ENCODE measurements around the gene KCTD16.

The KCTD16 gene

GRCh38 chr5:144418719-144419118 lies 248.0 kb downstream of the KCTD16 start:
- DNase-seq, result no peak

- no peak for DNase-seq
These were observed 250.7 kb downstream of the KCTD16 start for GRCh38 chr5:144421411-144421810.

DNA sequence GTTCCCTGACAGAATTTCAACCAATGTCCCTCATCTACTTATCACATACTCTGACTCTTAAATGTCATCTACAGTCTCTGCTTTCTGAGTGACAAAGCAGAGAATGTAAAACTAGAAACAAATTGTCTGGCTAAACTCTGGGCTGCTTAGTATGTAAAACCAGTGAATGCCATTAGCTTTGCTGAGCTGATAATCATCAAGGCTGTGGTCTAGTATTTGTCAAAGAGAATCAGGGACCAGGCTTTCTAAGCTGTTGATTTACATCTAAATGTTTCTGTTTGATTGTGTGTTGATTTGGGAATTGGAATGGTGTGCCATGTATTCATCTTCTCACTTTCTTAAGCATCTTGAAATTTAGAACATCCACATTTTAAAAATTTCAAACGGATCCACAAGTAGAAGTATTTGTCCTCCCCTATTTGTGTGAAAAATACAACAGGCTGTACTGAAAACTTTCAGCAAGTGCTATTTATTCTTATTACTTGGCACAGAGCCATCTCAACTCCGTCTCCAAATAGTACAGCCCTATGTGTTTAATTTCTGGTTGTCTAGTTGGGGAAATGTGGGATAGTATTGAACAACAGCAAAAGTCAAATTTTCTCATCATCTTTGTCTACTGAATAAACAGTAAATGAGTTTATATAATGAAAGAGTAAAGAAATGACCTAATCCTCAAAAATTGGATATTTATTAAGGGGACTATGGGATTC lies 251.5 kb downstream of the KCTD16 start:
- no peak for DNase-seq

DNA sequence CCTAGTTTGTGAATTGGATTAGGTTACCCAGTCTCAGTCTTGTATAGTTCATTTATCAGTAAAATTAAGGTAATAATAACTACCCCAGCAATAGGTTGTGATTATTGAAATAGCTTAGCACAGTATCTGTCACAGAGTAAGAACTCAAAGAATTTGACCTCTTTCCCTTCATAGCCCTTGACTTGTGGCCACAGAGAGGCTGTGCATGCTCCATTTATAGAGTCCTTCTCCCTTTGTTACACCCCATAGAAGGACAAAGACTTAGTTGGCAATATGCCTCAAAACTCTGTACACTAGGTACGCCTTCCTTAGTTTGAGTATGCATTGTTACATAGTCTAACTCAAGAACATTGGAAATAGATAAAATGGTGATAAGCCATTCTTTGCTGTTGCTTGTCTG lies 257.2 kb downstream of the KCTD16 start:
- DNase-seq, result no peak

- DNase-seq, result no peak
These were observed 257.7 kb downstream of the KCTD16 start for GRCh38 chr5:144428326-144428725.

DNA sequence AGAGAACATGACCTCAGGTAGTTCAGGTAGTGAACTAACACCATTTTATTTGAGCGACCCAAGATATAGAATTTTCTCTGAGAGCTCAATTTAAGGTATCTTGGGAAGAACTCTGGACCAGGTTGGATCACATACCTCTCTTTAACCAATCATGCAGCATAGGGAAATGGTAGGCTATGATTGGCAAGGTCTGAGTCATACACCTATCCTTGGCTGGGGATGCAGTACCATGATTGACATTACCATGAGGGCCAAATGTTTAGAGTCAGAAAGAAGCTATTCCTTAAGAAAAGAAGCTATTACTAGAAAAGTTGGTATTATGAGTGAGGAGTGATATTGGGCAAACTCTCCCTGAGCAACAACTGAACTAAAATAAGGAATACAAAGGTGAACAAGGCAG lies 258.7 kb downstream of the KCTD16 start:
- DNase-seq, result no peak

GRCh38 chr5:144429905-144430304 lies 259.2 kb downstream of the KCTD16 start:
- DNase-seq, result no peak

GRCh38 chr5:144433140-144433822 lies 262.6 kb downstream of the KCTD16 start:
- no peak for DNase-seq

- no peak for DNase-seq
These were observed 263.2 kb downstream of the KCTD16 start for GRCh38 chr5:144433893-144434292.

- no peak for DNase-seq
These were observed 265.3 kb downstream of the KCTD16 start for GRCh38 chr5:144436007-144436406.

GRCh38 chr5:144438237-144438636 lies 267.6 kb downstream of the KCTD16 start:
- no peak for DNase-seq

GRCh38 chr5:144448457-144448856 lies 277.8 kb downstream of the KCTD16 start:
- DNase-seq, result no peak

- DNase-seq, result no peak
These were observed 280.7 kb downstream of the KCTD16 start for GRCh38 chr5:144451187-144451973.

GRCh38 chr5:144453753-144454152 lies 283.1 kb downstream of the KCTD16 start:
- DNase-seq, result no peak

DNA sequence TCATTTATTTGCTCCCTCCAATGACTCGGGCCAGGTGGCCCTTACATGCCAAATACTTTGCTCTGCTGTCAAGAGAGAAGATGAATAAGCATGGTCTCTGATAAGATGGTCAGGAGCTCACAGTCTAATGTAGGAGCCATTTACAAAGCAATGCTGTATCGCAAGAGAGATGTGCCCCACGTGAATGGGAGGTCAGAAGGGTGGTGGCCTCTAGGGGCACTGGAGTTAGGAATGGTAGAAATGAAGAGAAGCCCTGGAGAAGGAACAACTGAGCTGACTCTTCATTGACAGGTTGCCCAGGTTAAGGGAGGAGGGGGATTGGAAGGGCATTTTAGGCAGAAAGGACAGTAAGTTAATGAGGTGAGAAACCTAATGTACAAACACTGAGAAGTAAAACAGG lies 286.5 kb downstream of the KCTD16 start:
- no peak for DNase-seq

GRCh38 chr5:144458216-144458615 lies 287.5 kb downstream of the KCTD16 start:
- no peak for DNase-seq

- DNase-seq, result no peak
These were observed 289.9 kb downstream of the KCTD16 start for GRCh38 chr5:144460600-144460999.

DNA sequence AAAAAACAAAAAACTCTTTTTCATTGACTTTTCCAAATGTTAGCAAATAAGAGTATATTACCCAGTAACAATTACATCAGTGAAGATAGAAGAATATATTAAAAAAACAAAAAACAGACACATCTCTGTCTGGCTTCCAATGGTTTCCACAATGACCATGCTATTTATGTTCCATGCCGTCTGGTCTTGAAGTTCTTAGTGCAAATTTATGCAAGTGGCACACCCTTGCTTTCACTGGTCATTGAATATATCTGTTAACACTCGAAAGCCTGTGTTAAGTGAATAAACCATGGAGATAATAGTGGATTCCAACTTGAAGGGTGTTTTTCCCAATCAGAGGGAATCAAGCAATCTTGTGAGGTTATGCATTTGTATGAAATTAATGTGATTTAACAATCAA lies 291.9 kb downstream of the KCTD16 start:
- DNase-seq, result no peak

DNA sequence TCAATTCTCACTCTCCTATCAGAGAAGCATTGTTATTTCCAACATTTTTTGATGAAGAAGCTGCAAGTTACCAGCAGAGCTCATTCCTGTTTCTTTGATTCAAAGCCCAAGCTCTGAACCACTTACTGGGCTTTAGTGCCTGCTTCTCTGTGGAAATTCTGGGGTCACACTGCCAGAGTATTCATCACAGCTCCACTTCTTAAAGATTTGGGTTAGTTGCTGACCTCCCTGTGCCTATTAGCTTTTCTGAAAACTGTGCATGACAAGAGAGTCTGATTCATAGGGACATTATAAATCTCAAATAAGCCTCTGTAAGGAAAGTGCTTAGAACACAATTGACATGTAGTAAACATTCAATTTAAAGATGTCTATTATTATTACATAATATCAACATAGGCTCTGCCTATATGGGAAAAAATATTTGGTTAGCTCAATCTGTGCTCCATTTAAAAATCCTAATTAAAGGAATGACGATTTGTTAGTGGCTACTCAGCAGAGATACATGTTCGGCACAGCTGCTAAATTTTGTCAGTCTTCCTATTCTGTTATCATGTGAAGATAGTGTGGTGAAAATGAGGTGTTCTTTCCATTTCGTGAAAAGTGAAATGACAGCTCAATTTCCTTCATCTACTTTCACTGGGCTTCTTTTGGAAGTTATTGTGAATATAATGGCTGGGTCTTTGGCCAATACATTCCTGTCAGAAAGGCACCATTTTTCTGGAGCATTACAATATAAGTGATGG lies 293.0 kb downstream of the KCTD16 start:
- no peak for DNase-seq

- no peak for DNase-seq
These were observed 293.6 kb downstream of the KCTD16 start for GRCh38 chr5:144464306-144464705.

DNA sequence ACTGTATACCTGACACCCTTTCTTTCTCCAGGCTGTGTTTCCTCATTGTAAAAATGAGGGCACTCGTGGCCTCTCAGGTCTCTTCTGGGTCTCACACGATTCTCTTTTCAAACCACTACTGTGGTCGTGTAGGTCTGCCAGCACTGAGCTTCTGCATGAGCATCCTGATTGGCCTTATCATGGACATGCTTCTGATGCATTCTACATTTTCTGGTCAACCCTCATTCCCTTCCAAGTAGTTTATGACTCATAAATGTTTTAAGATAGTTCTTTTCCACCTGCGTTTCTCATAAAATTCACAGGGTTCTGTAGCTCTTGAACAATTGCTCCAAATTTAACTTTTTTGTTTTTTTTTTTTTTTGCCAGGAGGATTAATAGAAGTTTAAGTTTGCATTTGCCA lies 294.8 kb downstream of the KCTD16 start:
- DNase-seq, result no peak

DNA sequence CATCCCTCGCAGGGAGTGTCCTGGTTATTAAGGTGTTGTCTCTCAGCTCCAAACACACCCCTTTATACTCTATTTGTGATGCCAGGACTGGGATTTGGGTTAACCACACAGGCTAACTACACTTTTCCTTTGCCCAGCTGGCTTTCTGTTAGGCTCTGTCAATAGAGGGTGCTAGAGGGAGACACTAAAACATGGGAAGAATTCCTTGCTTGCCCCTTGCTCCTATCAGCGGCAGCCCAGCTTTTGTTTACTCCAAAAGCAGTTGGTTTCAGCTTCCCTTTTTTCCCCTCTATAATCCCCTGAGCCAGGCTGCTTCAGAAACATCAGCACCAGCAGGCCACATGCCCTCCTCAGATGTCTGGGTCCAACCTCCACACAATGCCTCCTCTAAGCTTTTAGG lies 297.1 kb downstream of the KCTD16 start:
- DNase-seq, result no peak

- no peak for DNase-seq
These were observed 297.9 kb downstream of the KCTD16 start for GRCh38 chr5:144468571-144468970.
